Uterus (tissue), 2 donors: ENCODE results near the gene MEIS1.

Experiments
- CTCF ChIP-seq, 4 experiments: fragments of 200-600 bp in 2 of 4; fragments of 450-650 bp in 2 of 4; sonication (generic) in 2 of 4; IDR thresholded peaks; one replicate each; pipeline ENCODE4 v1.5.1; 2016 to 2019; ENCODE audit warnings: antibody characterized with exemption in 4 of 4, mild to moderate bottlenecking in 2 of 4, moderate library complexity in 1 of 4
- POLR2A ChIP-seq, 2 donors: fragments of 450-650 bp; IDR thresholded peaks; one replicate each; pipeline ENCODE4 v1.6.1; 2016; ENCODE audit warnings: antibody characterized with exemption in 2 of 2, mild to moderate bottlenecking in 1 of 2, moderate library complexity in 1 of 2

- TF ChIP-seq CTCF (IDR thresholded peaks at IDR 0.05): no peak
- TF ChIP-seq POLR2A (IDR thresholded peaks at IDR 0.05): no peak
These were observed 32.8 kb downstream of the MEIS1 start for GRCh38 chr2:66467718-66468117.
